ENCODE data around the gene PARP12.

The PARP12 gene

GRCh38 chr7:140035400-140036223 lies 27.1 kb downstream of the PARP12 start:
- no peak for DNase-seq (ENCODE audit: low read depth in 2 of 2)

DNA sequence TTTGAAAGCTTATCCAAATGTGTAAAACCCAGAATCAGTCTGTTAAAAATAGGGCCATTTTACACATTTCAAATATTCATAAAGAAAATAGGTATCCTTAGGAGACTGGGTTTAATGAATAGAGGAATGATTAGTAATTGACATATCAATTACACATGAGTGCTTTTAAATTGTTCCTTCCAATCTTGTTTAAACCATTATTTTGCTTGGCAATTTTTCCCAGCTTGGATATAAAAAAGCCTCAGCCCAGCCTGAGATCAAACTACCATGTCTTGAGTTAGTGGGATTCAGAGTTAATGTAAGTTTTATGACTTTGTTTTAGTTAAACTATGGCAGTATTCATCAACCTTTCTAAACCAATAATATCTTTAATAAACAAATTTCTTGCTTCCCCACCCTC lies 28.3 kb downstream of the PARP12 start:
- DNase-seq (ENCODE audit: low read depth in 2 of 2) = no peak

DNA sequence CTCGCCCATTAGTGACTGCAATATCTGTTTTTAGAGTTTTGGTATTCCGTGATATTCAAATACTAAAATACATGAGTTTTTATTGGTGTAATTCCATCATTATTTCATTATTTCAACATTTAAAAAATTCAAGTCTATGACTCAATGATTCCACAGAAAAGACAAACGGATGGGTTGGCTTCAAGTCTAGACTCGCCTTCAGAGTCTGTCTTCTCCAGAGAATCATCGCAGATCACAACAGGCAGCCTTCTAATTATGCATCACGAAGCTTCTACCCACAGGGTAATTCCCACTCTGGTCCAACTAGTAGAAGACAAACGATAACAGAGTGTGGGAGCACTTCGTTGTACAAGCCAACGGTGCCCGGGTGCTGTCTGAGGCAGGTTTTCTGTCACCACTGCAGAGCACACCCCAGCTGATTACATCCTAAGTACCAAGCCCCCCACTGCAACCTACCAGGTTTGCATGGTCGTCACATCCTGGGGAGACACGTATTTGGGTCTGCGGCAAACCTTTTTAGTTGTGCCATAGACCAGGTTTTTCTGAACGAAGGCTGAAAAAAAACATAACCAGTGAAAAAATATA lies 28.9 kb downstream of the PARP12 start:
- no peak for DNase-seq (ENCODE audit: low read depth in 2 of 2)

- no peak for DNase-seq (ENCODE audit: low read depth in 2 of 2)
Observed at GRCh38 chr7:140033036-140033435, 29.7 kb downstream of the PARP12 start.

DNA sequence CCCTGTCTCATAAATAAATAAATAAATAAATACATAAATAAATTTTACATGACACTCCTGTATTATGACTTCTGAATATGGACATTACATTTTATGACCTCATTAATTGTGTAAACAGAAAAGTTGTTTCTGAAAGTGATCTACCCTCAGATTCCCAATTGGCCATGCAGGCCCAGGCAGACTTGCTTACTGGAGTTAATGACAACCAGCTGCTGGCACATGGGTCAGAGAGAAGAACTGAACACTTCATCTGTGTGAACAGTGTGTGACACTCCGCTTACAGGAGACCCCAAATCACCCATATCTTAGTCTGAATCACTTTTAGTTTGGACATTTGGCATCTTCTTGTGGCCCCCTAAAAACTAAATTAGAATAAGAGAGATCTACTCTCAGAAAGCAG lies 31.4 kb downstream of the PARP12 start:
- DNase-seq (ENCODE audit: low read depth in 2 of 2) = no peak

- DNase-seq (ENCODE audit: low read depth in 2 of 2) = no peak
Observed at GRCh38 chr7:140029072-140029471, 33.7 kb downstream of the PARP12 start.

DNA sequence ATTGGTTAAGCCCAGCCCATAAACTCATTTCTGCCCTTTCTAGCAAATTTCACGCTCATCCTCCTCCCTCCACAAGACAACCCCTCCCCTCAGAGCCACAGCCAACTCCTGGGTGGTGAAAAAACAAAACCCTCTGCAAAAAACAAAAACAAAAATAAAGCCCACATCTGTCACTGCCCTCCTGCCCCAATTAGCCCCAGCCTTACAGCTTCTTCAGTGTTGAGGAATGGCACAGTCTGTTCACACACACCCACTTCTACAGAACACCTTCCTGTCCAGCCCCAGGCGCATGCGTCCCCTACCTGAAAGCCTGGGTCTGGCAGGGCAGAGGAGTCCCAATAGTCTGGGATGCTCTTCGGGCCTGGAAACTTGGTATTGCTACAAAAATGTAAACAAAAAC lies 34.4 kb downstream of the PARP12 start:
- no peak for DNase-seq (ENCODE audit: low read depth in 2 of 2)

GRCh38 chr7:140027858-140028257 lies 34.9 kb downstream of the PARP12 start:
- DNase-seq (ENCODE audit: low read depth in 2 of 2) = no peak

DNA sequence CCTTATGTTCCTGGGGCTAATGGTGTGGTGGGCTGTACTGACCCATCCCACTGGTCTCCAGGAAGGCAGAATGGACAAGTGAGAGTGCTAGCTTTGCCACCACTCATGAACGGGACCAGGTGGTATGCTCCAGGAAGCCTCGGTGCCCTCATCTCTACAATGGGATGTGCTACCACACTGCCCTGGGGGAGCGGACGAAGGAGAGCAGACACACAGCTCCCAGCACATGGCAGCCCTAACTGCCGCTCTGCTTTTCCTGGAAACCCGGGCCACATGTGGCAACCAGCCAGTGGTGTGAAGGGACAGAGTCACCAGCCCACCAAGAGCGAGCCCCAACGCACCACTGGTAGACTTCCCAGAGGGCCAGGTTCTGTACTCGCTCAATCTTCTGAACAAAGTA lies 35.8 kb downstream of the PARP12 start:
- DNase-seq (ENCODE audit: low read depth in 2 of 2) = no peak

DNA sequence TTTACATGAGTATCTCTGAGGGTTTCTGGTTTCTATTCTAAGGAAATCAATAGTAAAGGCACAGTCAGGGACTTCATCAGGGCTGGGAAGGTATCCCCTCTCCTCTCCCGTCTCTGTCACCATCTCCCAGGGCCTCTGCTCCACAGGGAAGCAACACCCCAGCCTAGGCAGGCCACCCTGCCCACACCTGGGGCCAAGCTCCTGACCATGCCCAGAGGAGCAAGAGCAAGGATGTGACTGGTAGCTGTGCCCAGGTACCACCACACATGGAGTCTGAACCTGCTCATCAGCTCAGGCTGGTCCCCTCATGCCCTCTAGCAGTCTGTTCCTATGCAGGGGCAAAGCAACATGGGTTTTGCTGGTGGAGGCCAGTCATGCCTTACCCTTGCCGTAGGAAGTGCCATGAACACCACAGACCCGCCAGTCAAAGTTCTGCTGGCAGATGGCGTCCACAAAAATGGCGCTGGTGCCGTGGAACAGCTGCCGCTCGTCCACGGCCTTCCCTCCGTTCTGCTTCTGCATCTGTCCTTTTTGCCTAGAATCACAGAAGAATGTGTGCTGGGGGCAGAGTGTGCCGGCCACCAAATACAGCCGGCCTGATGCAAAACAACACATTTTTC lies 36.8 kb downstream of the PARP12 start:
- DNase-seq (ENCODE audit: low read depth in 2 of 2) = no peak

GRCh38 chr7:140025241-140025640 lies 37.5 kb downstream of the PARP12 start:
- DNase-seq (ENCODE audit: low read depth in 2 of 2) = no peak

GRCh38 chr7:140024585-140024984 lies 38.2 kb downstream of the PARP12 start:
- no peak for DNase-seq (ENCODE audit: low read depth in 2 of 2)

DNA sequence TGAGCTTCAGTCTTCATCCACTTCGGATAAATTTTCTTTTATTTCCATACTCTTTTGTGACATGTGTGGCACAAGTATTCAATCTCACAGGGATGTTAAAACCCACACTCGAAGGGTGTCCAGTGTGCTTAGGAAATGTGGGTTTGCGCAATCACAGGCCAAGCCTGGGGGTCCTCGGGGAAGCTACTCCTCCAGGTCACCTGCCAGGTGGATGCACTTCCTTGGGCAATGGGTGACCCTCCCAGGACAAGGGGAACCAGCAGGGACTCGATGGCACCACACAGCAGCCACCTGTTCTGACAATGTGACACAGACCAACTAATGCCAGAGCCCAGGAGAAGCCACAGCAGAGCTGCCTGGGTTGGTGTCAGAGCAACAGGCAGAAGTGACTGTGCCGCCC lies 39.0 kb downstream of the PARP12 start:
- no peak for DNase-seq (ENCODE audit: low read depth in 2 of 2)

DNA sequence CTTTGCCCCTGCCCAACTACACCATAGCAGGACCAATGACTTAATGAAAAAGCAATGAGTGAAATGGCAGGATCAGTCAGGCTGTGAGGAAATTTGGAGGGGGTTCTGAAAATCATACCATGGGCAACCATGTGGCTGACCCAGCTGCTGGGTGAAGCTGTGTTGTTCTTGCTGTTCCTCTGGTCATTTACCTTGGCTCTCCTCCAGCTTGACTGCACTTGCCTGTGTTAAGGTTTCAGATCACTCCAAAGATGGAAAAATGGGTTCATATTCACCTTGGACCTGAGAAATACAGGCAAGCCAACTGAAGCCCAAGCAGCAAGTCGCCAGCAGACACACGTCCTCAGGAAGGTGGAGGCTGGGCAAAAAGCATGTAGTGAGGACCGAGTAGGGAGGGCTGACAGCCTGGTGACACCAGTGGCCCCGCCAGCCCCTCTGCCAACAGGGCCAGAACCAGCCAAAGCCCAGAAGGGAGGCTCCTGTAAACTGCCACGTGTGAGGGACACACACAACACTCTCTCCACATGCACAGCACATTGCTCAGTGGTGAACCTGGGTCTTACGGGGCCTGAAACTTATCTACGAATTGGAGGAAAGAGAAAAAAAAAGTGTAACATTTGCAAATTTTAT lies 40.1 kb downstream of the PARP12 start:
- DNase-seq (ENCODE audit: low read depth in 2 of 2) = no peak

GRCh38 chr7:140021603-140022002 lies 41.1 kb downstream of the PARP12 start:
- DNase-seq (ENCODE audit: low read depth in 2 of 2) = no peak

DNA sequence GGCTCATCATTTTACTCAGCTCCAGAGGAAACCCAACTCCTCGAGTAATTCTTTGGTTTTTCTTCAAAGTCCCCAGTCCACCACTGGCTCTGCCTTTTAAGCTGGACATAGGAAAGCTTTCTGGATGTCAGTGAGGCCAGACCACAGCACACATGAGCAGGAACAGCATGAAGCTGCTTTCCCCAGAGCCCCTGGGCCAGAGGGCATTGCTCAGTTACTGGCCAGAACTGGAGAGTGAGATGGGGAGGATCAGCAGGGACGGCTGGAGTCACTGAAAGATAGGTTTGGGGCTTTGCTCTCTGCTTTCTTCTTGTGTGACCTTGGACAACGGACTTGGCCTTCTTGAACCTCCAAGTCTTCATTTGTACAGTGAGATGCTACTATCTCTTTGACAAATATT lies 43.1 kb downstream of the PARP12 start:
- DNase-seq (ENCODE audit: low read depth in 2 of 2) = no peak

DNA sequence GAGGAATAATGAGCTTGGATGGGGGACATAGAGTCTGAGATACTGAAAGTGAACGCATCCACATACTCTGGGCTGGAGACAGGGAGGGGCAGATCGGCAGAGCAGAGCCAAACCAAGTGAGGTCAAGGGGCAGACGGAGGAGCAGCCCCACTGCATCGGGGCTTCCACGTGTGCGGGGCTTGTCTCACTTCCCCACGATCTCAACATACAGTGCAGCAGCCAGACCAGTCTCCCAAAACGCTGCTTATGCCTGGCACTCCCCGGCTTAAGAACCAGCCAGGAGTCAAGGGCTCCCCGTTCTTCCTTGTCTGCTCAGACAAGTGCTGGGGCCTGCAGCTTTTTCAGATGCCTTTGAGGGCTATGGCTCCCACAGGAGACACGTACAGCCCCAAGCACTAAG lies 43.6 kb downstream of the PARP12 start:
- DNase-seq (ENCODE audit: low read depth in 2 of 2) = no peak

- no peak for DNase-seq (ENCODE audit: low read depth in 2 of 2)
Observed at GRCh38 chr7:140018125-140019043, 44.4 kb downstream of the PARP12 start.

DNA sequence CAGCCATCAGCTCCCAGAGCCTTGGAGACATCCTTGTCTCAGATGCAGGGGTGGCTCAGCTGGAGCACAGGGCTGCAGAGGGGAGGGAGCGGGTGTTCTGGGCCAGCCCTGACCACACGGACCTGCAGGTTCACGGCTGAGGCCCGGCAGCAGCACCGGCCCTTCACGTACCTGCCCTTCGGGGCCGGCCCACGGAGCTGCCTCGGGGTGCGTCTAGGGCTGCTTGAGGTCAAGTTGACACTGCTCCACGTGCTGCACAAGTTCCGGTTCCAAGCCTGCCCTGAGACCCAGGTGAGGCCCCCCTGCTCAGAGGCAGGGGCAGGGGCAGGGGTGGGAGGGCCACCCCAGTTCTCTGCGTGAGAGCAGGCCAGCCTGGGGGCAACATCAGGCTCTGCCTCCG lies 45.2 kb downstream of the PARP12 start:
- no peak for DNase-seq (ENCODE audit: low read depth in 2 of 2)

DNA sequence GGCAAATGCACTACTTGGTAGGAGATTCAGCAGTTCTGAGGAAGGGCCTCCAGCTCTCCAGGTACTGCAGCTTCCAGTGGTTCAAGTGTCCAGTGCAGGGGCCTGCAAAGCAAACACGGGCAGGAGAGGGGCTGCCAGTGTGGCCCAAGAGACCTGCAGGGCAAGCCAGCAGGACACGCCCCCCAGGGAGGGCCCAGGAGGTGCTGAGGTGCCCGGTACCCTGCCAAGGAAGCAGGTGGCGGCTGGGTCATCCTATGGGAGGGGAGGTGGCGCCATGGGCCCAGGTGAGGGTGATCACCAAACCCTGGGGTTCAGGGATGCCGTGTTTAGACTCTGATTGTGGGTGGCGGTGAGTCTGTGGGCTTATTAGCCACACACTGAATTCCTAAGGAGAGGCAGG lies 45.7 kb downstream of the PARP12 start:
- no peak for DNase-seq (ENCODE audit: low read depth in 2 of 2)

GRCh38 chr7:140016540-140016939 lies 46.2 kb downstream of the PARP12 start:
- DNase-seq (ENCODE audit: low read depth in 2 of 2) = no peak
